ENCODE measurements around the gene RPA3.

Gene RPA3

DNA sequence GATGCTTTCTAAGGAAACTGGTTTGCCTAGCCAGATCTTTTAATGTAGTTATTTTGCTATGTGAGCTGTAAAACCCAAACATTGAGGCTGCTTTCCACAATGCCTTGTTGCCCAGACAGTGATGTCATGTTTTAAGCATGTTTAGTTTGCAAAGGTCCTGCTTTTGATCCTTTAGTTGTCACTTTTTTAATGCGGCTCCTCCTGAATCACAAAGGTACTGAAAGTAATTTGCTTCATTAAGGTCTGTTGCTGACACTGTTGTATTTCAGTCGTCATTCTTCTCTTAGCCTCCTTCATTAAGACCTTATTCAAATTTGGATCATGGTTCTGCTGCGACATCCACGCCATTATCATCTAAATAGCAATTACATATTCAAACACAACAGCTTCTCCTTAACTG, 10.6 kb downstream of the RPA3 start:
- TF ChIP-seq, protein P1, sequence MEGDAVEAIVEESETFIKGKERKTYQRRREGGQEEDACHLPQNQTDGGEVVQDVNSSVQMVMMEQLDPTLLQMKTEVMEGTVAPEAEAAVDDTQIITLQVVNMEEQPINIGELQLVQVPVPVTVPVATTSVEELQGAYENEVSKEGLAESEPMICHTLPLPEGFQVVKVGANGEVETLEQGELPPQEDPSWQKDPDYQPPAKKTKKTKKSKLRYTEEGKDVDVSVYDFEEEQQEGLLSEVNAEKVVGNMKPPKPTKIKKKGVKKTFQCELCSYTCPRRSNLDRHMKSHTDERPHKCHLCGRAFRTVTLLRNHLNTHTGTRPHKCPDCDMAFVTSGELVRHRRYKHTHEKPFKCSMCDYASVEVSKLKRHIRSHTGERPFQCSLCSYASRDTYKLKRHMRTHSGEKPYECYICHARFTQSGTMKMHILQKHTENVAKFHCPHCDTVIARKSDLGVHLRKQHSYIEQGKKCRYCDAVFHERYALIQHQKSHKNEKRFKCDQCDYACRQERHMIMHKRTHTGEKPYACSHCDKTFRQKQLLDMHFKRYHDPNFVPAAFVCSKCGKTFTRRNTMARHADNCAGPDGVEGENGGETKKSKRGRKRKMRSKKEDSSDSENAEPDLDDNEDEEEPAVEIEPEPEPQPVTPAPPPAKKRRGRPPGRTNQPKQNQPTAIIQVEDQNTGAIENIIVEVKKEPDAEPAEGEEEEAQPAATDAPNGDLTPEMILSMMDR (conservative IDR thresholded peaks at IDR 0.05) = no peak

DNA sequence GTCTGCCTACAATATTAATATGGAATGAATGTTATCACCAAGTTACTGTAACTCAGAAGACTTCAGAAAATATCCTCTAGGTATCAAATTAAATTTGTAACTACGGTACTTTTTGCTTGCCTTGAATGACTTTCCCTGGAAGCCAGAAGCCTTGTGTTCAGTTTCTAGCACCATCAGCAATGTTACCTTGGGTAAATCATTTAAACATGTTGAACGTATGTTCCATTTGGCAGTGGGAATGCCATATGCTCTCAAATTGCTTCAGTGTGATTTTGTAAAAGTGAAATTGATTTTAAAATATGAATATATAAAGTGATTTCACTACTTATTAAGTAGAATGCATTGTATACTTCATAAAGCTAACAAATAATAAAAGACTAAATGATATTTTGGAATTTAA, 11.2 kb downstream of the RPA3 start:
- TF ChIP-seq, protein P1 (conservative IDR thresholded peaks at IDR 0.05) = no peak
- H3K27ac ChIP-seq = no peak overlapping the region

More for the DNA sequence above, 10.6 kb downstream of the RPA3 start:
- H3K27ac ChIP-seq = no peak overlapping the region

DNA sequence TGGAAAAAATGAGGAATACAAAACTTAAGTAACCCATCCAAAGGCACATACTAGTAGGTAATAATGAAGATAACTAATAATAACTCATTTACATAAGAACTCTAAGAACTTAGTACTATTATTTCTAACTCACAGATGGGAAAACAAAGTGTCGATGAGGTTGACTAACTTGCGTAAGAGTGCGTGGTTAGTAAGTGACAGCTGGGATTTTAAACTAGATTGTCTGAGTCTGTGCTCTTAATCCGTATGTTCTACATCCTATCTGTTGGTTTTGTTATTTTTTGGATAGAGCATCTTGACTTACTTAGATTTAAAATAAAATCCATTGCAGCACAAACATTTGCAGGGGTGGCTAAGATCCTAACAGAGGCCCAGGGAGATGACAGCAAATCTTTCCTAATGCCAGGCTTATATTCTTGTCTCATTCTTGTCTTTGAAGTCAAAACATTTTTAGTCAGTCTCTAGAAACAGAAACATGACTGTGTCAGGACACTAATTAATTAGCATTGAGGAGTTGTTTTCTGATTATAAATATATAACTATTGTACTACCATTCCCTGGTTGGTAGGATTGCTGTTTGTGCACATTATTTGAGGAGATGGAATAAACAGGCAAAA, 11.7 kb downstream of the RPA3 start:
- no peak overlapping the region for H3K27ac ChIP-seq

DNA sequence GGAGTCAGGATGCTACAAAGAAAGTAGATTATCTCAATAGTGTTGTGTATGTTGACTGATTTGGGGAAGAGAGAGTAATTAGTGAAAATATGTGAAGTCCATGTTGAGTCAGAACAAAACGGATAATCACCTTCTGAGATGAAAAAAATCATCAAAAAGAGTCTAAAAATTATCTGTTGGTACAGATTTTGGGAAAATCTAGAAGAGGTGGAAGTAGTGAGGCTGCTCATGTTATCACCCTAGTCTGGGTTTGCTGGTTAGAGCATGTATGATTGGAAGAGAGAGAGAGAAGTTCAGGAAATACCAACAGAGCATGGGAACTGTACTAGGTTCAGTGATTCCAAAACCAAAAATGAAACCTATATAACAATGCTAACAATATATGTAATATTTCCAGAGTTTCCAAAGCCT, 12.3 kb downstream of the RPA3 start:
- TF ChIP-seq, protein P1 (conservative IDR thresholded peaks at IDR 0.05) = no peak
- no peak overlapping the region for H3K27ac ChIP-seq

More for the DNA sequence above, 11.7 kb downstream of the RPA3 start:
- TF ChIP-seq, protein P1 (conservative IDR thresholded peaks at IDR 0.05) = no peak

DNA sequence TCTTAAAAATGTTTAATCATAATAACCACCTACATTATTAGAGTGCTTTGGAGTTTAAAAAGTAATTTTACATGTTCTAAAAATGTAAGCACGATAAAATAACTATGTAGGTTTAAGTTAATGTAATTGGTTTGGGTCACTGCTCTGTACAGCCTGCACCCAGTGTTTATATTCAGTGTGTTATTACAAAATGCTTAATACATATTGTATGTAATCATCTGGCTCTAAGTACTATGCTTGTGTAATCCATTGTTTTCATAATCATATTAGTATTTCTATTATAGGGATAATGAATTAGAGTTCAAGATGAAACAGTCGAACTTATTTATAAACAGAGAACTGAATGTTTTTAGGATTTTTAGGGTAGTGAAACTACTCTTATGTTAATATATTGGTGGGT, 13.1 kb downstream of the RPA3 start:
- H3K27ac ChIP-seq = no peak overlapping the region
- TF ChIP-seq, protein P1 (conservative IDR thresholded peaks at IDR 0.05) = no peak

DNA sequence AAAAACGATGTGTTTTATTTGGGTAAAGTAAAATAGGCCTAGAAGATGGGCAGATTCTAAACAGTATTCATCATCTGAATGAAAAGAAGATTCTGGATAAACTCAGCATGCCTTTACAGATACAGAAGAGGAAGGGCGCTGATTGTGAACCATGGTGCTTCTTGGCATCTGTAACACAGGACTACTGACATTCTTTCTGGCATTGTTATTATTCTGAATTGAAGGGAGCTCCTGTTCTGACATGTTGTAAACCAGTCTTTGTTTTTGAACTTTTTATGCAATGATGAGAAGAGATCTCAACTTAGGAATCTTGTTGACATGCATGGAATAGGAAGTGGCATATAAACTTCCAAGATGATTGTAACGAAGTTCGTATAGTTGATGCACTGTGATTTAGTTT, 13.5 kb downstream of the RPA3 start:
- TF ChIP-seq, protein P1 (conservative IDR thresholded peaks at IDR 0.05) = no peak
- H3K27ac ChIP-seq = no peak overlapping the region

DNA sequence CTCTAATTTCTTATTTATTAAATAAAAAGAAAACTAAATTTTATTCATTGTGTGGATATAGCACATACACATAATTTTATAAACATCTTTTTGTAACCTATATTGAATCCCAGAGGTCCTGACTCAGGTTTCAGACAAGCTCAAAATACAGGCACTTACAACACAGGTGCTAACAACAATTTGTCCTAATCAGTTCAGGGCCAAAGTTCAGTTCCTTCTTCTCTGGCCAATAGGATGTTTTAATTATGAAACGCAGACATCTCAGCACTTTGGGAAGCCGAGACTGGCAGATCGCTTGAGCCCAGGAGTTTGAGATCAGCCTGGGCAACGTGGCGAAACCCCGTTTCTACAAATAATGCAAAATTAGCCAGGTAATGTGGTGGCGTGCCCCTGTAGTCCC, 15.0 kb downstream of the RPA3 start:
- TF ChIP-seq, protein P1 (conservative IDR thresholded peaks at IDR 0.05) = no peak
- H3K27ac ChIP-seq = no peak overlapping the region

Data from VCaP (cell line).